ENCODE data around the gene PLLP.

DNA sequence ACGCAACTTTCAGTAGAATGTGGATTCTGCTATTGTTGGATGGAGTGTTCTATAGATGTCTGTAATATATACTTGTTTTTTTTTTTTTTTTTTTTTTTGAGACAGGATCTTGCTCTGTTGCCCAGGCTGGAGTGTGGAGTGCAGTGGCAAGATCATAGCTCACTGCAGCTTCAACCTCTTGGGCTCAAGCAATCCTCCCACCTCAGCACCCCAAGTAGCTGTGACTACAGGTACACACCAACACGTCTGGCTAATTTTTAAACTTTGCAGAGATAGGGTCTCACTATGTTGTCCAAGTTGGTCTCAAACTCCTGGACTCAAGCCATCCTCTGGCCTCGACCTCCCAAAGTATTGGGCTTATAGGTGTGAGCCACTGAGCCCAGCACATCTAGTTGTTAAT, 46.9 kb upstream of the PLLP start:
- no peak for TF ChIP-seq REST (IDR thresholded peaks at IDR 0.05; ENCODE audit: low read depth)
- TF ChIP-seq EP300 (IDR thresholded peaks at IDR 0.05; ENCODE audit: borderline replicate concordance), result no peak
- no peak for TF ChIP-seq MAX (IDR thresholded peaks at IDR 0.05)
- TF ChIP-seq TAF1 (IDR thresholded peaks at IDR 0.05; ENCODE audit: low read depth), result no peak
- no peak for TF ChIP-seq RAD21 (IDR thresholded peaks at IDR 0.05; ENCODE audit: low read depth)
- no peak for TF ChIP-seq YY1 (IDR thresholded peaks at IDR 0.05; ENCODE audit: low read depth)

Data from Ishikawa (cell line).